Anterior cingulate cortex (tissue), 58 donors: ENCODE results near the gene TAF4.
"Not testable (repeated sequence)": the region's sequence is repeated elsewhere in the genome, so short reads cannot be mapped to it uniquely, and the experiment has no call there.

Experiments used
- DNase-seq, 58 donors: peaks; one replicate each; lab custom pipeline; 2025; lab: John Stamatoyannopoulos, UW

TAF4 gene

GRCh38 chr20:62059920-62060630 is 5.6 kb downstream of the TAF4 start:
- no peak for DNase-seq

GRCh38 chr20:62059401-62059800 is 6.3 kb downstream of the TAF4 start:
- DNase-seq = no peak

- no peak for DNase-seq
These were observed 6.7 kb downstream of the TAF4 start for GRCh38 chr20:62058941-62059340.

GRCh38 chr20:62056975-62057374 is 8.7 kb downstream of the TAF4 start:
- no peak for DNase-seq

GRCh38 chr20:62056377-62056776 is 9.3 kb downstream of the TAF4 start:
- no peak for DNase-seq

- DNase-seq = not testable (repeated sequence)
These were observed 9.9 kb downstream of the TAF4 start for GRCh38 chr20:62055862-62056115.

- DNase-seq = no peak
These were observed 10.4 kb downstream of the TAF4 start for GRCh38 chr20:62055106-62055861.

- DNase-seq = no peak
These were observed 11.2 kb downstream of the TAF4 start for GRCh38 chr20:62054451-62054953.

- no peak for DNase-seq
These were observed 12.1 kb downstream of the TAF4 start for GRCh38 chr20:62053465-62054196.

- DNase-seq = no peak
These were observed 12.7 kb downstream of the TAF4 start for GRCh38 chr20:62052842-62053464.

- DNase-seq = no peak
These were observed 13.3 kb downstream of the TAF4 start for GRCh38 chr20:62052336-62052841.

- no peak for DNase-seq
These were observed 14.0 kb downstream of the TAF4 start for GRCh38 chr20:62051546-62052255.

- no peak for DNase-seq
These were observed 14.5 kb downstream of the TAF4 start for GRCh38 chr20:62051144-62051543.

GRCh38 chr20:62050166-62051120 is 15.2 kb downstream of the TAF4 start:
- DNase-seq = no peak

- DNase-seq = no peak
These were observed 16.1 kb downstream of the TAF4 start for GRCh38 chr20:62049342-62050165.

- no peak for DNase-seq
These were observed 16.8 kb downstream of the TAF4 start for GRCh38 chr20:62048821-62049291.

- DNase-seq = no peak
These were observed 17.3 kb downstream of the TAF4 start for GRCh38 chr20:62048346-62048761.
